Epidermal melanocyte (primary cell): Measurements from ENCODE around the gene UQCRC2.
"Not testable (repeated sequence)": the region's sequence is repeated elsewhere in the genome, so short reads cannot be mapped to it uniquely, and the experiment has no call there.

Experiments used
- DNase-seq: peaks from one replicate; pipeline ENCODE4 v3.0.0; 2011; ENCODE audit warnings: low spot score; ENCODE audit not compliant: insufficient read length

UQCRC2 gene

DNA sequence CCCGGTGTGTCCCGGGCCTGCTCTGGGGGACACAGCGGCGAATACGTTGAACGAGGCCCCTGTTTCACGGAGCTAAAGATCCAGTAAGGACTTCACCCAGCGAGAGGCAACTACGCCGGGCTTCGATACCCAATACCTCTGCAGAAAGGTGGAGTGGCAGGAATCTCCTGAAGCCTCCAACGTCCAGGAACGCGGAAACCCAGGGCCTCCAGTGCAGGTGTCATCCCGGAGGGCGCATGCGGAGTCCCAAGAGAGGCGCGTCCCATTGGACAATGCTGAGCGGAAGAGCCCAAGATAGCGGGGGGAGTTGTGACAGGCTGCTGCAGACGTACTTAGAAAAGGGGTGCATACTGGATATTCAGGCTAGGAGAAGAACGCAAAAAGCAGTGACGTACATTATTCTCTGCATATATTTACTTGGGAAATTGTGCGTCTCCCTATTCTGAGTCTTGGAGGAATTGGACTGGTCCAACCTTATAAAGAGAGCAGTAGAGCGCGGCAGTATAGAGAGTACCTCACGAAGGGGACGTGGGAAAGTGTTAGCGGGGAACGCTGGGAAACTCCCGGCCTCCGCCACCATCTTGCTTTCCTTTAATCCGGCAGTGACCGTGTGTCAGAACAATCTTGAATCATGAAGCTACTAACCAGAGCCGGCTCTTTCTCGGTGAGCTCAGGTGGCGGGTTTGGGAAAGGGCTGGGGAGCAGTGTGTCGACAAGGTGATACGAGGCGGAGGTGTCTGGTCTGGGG, at the start of gene UQCRC2:
Gene UQCRC2 (plus strand): TSS at position 569 of the 748 bp plus-strand sequence. CDS start 63 bp downstream, at position 632.
- peak; percentile 88 for DNase-seq

DNA sequence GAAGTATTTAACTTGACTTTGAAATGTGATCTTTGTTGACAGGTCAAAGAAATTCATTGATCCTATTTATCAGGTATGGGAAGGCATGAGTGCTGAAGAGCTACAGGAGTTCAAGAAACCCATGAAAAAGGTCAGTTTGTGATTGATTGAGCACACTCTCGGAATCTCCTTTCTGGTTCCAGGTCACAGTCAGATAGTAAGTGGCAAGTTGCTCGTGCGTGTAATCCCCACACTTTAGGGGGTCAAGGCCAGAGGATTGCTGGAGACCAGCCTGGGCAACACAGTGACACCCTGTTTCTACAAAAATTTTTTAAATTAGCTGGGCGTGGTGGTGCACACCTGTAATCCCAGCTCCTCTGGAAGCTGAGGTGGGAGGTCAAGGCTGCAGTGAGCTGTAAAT, 20.5 kb upstream of the UQCRC2 start:
- not testable (repeated sequence) for DNase-seq

GRCh38 chr16:21933316-21933715, 19.8 kb upstream of the UQCRC2 start:
- not testable (repeated sequence) for DNase-seq

DNA sequence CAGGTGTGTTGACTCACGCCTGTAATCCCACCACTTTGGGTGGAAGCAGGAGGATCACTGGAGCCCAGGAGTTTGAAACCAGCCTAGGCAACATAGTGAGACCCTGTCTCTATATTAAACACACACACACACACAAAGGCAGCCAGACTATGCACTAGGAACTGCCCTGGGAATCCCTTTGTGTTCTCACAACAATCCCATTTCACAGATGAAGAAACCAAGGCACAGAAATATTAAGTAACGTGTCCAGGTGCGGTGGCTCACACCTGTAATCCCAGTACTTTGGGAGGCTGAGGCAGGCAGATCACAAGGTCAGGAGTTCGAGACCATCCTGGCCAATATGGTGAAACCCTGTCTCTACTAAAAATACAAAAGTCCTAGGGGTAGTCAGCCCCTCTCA, 19.4 kb upstream of the UQCRC2 start:
- not testable (repeated sequence) for DNase-seq

GRCh38 chr16:21936216-21936615, 16.9 kb upstream of the UQCRC2 start:
- not testable (repeated sequence) for DNase-seq

DNA sequence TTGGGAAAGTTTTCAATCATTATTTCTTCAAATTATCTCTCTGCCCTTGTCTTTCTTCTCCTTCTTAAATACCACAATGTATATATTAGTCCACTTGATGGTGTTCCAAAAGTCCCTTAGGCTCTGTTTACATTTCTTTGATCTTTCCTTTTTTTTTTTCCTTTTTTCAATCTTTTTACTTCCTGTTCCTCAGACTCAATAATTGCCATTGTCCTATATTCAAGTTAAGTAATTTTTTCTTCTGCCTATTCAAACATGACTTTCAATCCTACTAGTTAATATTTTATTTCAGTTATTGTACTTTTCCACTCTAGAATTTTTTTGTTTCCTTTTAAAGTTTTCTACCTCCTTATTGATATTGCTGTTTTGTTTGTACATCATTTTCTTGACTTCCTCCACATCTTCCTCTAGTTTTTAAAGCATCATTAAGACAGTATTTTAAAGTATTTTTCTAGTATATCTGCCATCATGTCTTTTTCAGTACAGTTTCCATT, 15.8 kb upstream of the UQCRC2 start:
- no peak for DNase-seq

- no peak for DNase-seq
These were observed 12.6 kb upstream of the UQCRC2 start for GRCh38 chr16:21940570-21940969.

- DNase-seq: no peak
These were observed 9.6 kb upstream of the UQCRC2 start for GRCh38 chr16:21943571-21943970.

- DNase-seq: no peak
These were observed 6.1 kb upstream of the UQCRC2 start for GRCh38 chr16:21946889-21947635.

- no peak for DNase-seq
These were observed 3.4 kb upstream of the UQCRC2 start for GRCh38 chr16:21949713-21950260.

GRCh38 chr16:21950782-21951521, 2.2 kb upstream of the UQCRC2 start:
- DNase-seq: no peak

DNA sequence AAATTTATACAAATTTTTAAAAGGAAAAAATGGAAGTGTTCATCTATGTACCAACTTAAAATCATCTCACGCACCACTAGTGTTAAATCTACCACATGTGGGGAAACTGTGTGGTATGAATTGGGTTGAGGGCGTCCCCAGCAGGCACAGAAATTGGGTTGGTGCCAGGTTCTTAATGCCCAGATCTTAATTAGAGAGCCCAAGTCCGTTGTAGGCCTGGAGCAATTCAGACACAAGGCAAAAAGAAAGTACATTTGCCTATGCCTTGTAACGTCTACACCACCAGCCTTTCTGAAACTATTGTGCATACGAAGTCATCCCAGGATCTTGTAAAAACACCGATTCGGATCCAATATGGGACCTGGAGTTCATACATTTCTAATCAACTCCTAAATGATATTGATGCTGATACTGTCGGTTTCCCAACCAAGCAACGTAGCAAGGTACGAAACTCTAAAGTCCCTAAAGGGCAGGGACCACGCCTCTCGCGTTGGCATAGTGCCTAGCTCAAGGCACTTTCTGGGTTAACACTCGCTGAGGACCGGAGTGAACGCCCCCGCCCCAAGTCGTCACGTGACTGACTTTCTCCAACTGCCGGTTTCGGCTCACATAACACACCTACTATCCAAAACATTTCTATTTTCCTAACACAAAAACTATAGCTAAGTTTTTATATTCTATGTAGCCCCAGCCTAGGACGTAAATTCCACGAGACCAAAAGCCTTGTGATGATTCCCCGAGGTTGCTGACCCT, 945 bp upstream of the UQCRC2 start:
- DNase-seq: no peak

- DNase-seq: no peak
These were observed 361 bp downstream of the UQCRC2 start for GRCh38 chr16:21953541-21953902.

- no peak for DNase-seq
These were observed 4.7 kb downstream of the UQCRC2 start for GRCh38 chr16:21957714-21958346.

- DNase-seq: no peak
These were observed 5.9 kb downstream of the UQCRC2 start for GRCh38 chr16:21959050-21959449.

DNA sequence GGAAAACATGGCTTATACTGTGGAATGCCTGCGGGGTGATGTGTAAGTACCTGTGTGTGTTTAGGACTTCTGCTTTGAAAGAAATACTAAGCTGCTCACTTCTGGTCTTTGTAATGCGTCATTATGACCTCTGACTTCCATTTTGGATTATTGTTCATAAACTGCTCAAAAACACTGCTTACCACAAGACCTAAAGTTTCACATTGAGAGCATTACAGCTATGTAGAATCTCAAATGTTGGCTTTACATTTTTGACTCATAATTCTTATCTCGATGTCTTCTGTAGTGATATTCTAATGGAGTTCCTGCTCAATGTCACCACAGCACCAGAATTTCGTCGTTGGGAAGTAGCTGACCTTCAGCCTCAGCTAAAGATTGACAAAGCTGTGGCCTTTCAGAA, 9.3 kb downstream of the UQCRC2 start:
- no peak for DNase-seq

- no peak for DNase-seq
These were observed 10.7 kb downstream of the UQCRC2 start for GRCh38 chr16:21963887-21964286.

GRCh38 chr16:21964353-21964752, 11.2 kb downstream of the UQCRC2 start:
- no peak for DNase-seq

DNA sequence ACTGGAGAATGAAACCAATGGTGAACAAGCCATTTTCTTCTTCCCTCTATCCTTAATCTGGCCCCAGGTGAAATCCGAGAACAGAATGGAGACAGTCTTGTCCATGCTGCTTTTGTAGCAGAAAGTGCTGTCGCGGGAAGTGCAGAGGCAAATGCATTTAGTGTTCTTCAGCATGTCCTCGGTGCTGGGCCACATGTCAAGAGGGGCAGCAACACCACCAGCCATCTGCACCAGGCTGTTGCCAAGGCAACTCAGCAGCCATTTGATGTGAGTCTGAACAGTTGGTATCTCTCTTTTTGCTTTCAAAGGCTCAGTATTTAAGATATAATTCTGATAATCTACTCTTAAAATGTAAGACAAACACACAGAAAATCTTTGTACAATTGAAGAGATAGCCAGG, 18.7 kb downstream of the UQCRC2 start:
- DNase-seq: no peak

- DNase-seq: no peak
These were observed 20.8 kb downstream of the UQCRC2 start for GRCh38 chr16:21973945-21974344.
